KBM-7 (cell line): ENCODE data around the gene PXMP2.

ENCODE experiments used
- DNase-seq: peaks from one replicate; pipeline ENCODE4 v3.0.0-alpha.2; 2015
- in situ Hi-C: fragments of 300-500 bp; cut with MboI; formaldehyde crosslinking; loops from 2 replicates; pipeline ENCODE4 v1.14.3; 2020; ENCODE audit warnings: low sequenced_read_pairs, low pct_unique_long_range_greater_than_20kb, mixed read lengths

PXMP2 gene

DNA sequence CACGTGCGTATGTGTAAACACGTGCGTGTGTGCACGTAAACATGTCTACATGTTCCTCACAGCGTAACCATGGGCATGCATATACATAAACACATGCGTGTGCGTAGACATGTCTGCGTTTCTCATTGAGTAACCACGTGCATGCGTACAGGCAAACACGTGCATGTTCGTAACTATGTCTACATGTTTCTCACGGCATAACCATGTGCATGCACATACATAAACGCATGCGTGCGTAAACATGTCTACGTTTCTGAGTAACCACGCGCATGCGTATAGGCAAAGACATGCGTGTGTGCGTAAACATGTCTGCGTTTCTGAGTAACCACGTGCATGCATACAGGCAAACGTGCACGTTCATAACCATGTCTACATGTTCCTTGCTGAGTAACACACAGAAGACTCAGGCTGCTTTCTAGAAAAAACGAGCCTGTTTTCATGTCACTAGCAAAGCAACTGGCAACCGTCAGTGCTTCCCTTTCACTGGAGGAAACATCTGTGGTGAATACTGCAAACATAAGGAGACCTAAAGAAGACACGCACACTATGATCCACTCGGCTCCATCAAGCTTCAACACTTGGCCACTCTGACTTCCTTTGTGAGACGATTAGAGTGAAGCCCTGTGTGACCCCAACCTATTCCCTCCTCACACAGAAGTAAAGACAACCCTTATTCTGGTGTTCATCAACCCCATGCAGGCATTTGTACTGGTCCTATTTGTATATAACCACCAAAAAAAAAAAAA lies 29.1 kb upstream of the PXMP2 start:
- in situ Hi-C loops = no loop called here
- DNase-seq = peak; percentile 10

DNA sequence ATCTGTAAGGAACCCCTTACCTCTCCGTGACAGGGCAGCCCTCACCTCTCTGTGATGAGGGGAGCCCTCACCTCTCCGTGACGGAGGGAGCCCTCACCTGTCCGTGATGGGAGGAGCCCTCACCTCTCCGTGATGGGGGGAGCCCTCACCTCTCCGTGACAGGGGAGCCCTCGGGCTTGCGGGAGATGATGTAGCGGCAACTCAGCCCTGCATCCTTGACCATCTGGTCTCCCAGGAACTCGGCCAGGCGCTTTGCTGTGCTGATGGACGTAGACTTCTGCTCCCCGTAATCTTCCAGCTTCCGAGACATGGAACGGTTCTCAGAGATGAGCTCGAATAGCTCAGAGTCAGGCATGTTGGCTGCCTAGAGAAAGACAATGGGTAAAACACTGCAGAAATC lies 28.2 kb upstream of the PXMP2 start:
- no peak for DNase-seq
- in situ Hi-C loops = no loop called here

DNA sequence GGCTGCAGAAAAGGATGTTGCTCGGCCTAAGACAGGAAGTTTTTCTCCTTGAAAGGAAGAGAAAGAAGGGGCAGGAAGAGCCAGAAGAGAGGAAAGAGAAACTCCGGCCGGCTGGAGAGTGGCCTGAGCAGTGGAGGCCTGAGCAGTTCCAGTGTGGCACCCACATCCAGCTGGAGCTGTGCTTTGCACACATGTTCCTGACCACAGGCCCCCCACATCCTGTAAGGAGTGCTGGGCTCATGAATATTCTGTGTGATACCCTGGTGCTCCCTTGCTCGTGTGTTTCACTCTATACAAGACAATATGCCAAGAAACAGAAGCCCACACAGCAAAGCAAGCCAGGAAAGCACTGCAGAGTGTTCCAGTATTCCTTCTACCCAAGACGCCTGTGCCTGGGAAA lies 27.3 kb upstream of the PXMP2 start:
- DNase-seq = no peak
- in situ Hi-C loops = no loop called here

DNA sequence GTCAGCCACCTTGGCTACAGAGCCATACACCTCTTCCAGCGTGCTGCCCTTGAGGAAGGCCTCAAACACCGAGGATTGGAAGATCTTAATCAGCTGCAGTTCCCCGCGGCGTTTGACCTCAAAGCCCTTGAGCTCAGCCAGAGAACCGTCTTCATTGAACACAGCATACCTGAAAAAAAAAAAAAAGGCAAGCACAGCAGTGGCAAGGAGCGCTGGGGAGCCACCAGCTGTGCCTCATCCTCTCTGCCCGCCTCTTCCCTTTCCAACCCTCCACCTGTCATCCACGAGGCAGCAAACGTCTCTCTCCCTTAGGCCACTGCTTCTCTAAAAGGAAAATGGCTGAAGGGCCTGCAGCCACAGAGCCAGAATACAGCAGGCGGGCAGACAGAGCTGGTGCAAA lies 26.4 kb upstream of the PXMP2 start:
- in situ Hi-C loops = no loop called here

DNA sequence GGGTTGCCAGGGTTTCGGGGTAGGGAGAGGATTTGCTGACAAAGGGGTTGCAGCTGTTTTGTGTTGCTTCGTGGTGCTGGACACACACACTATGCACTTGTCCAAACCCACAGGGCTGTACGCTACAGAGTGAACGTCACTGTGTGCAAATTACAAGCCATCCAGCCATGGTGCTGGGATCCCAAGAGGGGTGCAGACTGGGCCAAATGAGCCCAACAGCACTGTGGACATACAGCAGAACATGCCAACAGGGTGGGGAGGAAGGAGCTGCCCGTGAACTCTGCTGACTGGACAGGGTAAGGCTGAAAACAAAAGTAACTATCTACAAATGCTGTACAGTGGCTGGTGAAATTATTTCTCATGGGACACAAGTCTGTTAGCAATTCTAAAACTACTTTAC lies 25.4 kb upstream of the PXMP2 start:
- DNase-seq = no peak
- in situ Hi-C loops = no loop called here

More for the DNA sequence above, 26.4 kb upstream of the PXMP2 start:
- no peak for DNase-seq

DNA sequence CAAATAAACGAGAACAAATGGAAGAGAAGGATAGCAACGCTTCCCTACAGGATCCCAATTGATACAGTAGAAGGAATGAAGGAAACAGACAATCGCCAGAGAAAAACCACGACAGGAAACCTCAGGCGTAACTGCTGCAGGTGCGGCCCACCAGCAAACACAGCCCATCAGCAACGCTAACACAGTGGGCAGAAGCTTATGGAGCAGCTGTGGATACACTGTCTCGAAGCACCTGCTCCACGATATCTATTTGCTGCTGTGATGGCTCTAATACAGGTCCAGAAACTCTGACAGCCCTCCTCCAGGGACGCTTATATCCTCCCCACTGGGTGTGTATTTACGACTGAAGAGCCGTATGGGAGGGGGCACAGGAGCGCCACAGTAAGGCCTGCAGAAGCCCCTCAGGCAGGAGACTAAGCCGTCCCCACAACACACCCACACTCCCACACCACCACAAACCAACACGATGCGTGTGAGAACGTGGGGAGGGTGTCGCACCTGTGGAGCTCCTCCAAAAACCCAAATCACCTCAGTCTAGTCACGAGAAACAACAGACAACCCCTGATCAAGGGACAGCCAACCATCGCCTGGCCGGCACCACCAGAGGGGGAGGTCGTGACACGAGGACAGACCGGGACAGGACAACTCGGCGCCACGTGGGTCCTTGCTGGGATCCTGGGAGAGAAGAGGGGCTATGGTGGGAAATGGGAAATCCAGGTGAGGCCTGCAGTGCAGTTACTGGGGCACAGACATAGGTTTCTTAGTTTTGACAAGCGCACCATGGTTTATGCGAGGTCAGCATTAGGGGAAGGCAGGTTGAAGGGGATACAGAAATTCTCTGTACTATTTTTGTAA lies 24.3 kb upstream of the PXMP2 start:
- in situ Hi-C loops = no loop called here
- peak; percentile 54 for DNase-seq

DNA sequence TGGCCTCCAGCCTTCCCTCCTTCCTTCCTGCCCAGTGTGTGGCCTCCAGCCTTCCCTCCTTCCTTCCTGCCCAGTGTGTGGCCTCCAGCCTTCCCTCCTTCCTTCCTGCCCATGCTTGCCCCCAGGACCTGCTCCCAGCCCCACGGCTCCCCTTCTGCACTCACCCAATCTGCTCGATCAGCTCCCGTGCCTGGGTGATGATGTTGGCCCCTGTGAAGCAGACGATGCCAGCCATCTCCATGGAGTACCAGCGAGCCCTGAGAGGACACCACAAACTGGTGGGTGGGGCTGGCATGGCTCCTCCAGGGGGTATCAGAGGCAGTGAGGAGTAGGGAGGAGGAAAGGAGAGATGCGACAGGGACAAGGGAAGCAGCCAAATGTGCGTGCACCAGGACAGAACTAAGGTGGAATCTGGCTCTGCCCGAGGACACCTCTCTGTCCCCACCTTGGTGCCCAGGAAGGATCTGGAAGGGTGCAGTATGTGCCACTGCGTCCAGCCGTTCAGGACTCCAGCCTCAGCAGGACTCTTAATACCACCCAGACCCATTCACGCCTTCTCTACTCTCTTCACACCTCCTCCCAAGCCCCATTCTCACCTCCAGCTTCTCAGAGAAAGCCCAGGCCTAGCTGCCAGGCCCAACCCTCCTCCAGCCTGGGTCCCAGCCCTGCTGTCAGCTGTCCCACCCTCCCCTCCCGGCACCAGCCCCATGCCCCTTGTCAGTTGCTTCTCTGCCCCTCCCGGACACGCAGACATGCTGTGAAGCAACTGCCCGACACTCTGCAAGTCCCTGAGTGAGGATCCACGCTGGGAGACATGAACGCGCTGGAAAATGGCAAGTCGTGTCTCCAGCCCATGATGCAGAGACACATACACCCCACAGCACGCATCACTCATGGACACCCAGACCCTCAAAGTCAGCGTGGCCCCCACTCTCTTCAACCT lies 22.9 kb upstream of the PXMP2 start:
- DNase-seq = no peak
- in situ Hi-C loops = no loop called here

DNA sequence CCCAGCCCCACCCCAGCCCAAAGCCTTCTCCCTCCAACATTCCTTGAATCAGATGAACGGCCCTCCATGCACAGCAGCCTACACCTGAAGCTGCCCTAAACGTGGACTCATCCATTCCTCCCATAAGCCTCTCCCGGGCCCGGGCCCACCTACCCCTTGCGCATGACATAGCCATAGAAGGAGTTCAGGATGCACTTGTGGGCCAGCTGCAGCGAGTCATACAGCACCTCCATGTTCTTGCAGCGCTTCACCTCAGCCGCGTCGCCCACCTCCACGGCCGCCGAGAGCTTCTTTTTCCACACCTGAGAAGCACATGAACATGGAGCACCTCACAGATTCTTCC lies 22.3 kb upstream of the PXMP2 start:
- in situ Hi-C loops = no loop called here
- DNase-seq = no peak

DNA sequence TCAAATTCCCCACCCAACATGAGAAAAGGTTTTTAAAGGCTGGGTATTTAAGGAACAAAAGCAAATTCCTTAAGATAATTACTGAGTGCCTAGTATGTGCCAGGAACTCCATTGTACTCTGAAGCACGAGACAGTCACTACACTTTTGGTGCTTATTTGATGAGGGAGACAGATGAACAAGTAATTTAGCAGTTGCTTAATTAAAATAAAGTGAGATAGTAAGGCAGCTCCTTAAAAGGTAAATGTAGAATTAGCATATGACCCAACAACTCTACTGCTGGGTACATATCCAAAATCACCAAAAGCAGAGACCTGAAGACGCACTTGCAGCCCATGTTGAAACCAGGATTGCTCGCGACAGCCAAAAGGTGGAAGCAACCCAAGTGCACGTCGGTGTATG lies 21.6 kb upstream of the PXMP2 start:
- in situ Hi-C loops = no loop called here
- no peak for DNase-seq

DNA sequence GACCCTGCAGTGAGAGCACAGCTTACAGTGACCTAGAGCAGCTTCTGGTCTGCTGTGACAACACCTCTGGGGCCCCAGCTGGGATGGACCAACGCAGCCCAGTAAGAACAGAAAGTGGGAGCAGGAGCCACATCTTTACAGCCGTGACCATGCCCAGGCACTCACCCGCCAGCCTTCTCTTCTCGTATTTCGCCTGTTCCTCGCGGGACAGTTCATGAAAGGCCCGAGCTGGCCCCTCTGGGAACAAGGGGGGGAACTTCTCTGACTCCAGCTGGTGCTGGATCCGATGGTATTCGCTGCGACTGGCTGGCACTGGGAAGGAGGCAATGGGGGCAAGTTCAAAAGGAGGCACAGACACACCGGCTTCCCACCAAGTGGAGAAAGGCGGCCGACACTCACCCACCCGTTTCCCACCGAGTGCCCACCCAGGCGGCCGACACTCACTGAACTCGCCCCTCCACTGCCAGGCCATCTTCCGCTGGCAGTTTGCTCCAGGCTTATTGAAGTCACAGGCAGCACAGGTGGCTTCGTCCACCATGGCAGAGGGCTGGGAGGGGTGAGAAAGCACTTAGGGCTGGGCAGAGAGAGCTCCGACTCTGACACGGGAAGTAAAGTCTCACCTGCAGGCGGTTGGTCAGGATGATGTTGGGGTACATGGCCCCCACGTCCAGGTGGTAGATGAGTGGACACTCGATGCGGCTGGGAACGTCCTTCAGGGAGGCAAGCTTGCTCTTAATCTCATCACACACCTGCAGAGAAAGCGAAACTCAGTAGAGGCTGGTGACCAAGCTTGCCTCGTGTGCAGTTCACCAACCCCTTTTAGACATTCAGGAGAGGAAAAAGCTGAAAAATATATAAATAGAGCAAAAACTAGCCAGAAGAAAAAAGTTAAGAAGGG lies 18.9 kb upstream of the PXMP2 start:
- in situ Hi-C loops = no loop called here

DNA sequence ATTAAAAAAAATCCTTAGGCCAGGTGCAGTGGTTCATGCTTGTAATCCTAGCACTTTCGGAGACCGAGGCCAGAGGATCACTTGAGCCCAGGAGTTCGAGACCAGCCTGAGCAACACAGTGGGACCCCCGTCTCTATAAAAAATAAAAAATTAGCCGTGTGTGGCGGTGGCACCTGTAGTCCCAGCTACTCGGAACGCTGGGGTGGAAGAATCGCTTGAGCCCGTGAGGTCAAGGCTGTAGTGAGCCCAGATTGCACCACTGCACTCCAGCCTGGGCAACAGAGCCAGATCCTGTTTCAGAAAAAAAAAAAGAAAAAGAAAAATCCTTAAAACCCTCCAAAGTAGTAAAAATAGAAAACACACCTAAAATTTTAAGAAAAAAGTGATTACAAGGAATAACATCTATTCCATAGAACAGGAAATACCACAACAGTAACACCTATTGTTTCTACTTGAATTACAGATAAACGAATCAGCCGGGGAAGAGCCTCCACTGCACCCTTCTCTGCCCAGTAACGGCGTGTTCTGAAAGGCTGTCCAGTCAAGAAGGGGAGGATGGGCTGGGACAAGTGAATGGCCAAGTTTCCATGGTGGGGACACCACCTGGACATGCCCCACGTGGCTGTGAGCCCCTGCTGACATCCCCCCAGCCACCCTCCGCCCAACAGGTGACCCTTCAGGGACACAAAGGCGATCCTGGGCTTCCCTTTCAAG lies 18.1 kb upstream of the PXMP2 start:
- in situ Hi-C loops = no loop called here
- no peak for DNase-seq

More for the DNA sequence above, 18.9 kb upstream of the PXMP2 start:
- no peak for DNase-seq

DNA sequence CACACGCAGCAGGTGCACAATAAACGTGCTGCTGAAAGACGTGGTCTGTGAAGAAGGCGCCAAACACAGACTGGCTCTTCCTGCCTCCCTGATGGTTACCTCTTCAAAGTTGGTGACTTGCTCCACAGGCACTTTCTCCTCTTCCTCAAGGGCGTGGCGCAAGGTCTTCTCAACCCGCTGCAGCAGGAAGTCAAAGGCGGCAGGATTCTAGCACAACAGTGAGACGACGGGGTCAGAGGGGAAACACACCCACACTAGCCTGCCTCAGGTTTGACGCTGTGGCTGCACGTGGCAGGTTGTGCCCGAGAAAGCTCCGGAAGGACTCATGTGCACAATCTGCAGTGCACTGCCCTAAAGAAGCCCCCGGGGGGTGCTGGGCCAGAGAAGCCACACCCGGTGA lies 15.3 kb upstream of the PXMP2 start:
- in situ Hi-C loops = no loop called here
- DNase-seq = no peak

DNA sequence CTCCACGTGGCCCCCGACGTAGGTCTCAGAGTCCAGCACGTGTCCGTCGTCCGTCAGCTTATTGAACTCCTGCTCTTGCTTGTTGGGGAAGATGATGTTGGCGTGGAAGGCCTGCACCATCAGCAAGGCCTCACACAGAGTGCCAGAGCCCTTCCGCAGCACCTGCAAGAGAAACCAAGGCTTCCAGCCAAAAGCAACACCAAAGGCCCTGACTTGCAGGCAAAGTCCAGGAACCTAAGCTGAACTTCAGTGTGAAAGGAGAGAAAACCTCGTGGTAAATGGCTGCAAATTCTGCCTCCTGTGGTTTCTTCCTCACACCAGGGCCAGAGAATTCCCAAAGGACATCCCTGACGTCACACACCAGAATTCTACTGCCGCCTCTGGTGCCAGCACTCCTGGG lies 14.7 kb upstream of the PXMP2 start:
- in situ Hi-C loops = no loop called here
- DNase-seq = no peak

DNA sequence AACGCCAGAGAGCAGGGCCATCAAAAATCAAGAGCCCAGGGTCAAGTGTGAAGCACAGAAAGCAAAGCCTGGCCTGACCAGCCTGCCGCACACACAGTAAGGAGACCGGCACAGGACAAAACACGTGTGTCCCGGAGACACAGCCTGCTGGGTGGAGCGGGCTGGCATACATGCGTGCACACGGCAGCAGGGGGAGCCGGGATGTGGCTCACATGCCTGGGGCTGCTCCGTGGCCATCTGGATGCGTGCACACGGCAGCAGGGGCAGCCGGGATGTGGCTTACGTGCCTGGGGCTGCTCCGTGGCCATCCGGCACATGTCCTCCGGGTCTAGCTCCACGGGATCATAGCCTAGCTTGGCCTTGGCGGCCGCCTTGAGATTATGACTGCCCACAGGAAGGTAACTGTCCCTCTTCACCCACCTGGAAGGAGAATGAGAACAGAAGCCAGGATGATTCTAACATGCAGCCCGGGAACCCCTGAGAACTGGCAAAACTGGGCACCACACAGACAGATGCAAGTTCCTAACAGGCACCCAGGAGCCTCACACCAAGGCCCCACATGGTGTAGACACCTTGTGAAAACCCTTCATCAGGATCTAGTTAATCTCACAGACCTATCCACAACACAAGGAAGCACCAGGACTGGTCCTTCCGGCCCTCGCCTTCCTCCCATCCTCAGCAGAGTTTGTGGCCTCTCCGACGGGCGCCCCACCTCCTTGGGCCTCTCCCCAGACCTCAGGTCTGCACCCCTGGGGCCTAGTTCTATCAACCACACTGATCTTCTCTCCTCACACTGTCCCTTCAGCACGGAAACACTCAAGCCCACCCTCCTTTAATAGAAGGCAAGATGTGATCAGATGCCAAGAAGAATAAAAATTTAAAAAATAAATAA lies 13.9 kb upstream of the PXMP2 start:
- DNase-seq = no peak
- in situ Hi-C loops = no loop called here

DNA sequence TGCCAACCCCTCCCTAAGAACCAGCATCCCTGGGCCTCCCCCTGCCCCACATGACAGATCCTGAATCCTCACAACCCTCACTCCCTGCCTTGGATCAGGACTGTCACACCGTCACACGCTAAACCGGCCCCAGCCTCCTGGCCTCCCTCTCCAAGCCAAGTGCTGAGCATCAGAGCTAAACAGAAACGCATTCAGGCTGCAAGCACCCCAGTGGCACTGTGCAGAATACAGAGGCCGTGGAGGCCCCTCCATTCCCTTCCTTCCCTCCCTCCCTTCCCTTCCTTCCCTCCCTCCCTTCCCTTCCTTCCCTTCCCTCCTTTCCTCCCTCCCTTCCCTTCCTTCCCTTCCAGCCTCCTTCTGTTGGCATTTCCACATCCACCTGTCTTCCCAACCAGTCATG lies 12.8 kb upstream of the PXMP2 start:
- in situ Hi-C loops = no loop called here
- no peak for DNase-seq

DNA sequence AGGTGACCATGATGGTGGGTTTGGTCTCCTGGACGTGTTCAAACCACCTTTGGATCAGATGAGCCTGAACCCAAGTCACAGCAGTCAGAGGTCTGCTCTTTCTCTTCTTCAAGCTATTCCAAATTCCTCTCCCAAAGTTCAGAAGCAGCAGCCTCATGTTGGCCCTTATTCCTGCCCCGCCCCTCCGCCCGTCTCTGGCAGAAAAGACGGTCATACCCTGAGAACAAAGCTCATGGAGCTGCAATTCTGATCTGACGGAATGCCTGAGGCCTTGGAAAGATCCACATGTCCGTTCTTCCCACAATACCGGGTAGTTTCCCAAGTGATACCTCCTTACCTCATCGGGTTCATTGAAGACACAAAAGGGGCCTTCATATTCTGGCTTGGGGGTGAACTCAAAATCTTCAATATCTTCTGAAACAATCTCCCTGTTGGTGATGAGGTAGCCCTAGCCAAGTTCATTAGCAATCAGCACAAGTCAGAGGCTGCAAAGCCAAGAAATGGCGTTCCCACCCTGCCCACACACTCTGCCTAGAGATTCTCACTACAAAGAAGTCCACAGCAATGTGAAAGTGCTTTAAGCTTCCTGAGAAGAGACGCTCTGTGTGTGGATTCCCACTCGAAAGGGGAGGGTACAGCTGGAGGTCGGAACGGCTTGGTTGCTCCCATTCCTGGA lies 11.5 kb upstream of the PXMP2 start:
- in situ Hi-C loops = no loop called here
- no peak for DNase-seq

DNA sequence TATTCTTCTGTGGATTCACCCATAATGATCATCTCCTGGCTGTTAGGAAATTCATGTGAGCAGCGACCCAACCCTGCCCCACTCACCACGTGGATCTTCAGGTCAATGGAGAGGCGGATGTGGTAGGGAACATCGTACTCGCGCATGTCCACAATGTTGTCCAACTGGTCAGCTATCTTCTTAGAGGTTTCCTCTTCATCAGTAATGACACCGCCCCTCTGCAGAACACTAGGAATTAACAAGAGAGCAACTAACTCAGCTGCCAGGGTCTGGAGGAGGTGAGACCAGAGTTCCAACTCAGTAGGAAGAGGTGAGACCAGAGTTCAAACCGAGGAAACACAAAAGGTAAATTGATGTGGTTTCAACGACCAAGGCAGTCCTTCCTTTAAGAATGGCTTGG lies 9.9 kb upstream of the PXMP2 start:
- in situ Hi-C loops = no loop called here
- DNase-seq = no peak
